Pons (tissue), 1 donor: ENCODE results near the gene GPX5.
"Not testable (repeated sequence)": the region's sequence is repeated elsewhere in the genome, so short reads cannot be mapped to it uniquely, and the experiment has no call there.

ENCODE experiments used
- DNase-seq: peaks from one replicate; pipeline ENCODE4 v3.0.0-alpha.2; 2016; ENCODE audit warnings: low spot score

The GPX5 gene

GRCh38 chr6:28515676-28516075 lies 10.0 kb upstream of the GPX5 start, which contains the start of gene GPX6:
TSS of gene GPX6 (minus strand) at chr6:28515793. CDS start at chr6:28515743, 50 bp downstream.
- DNase-seq: no peak

- DNase-seq: no peak
Measured at GRCh38 chr6:28517964-28518363, 7.7 kb upstream of the GPX5 start.

- no peak for DNase-seq
Measured at GRCh38 chr6:28522594-28523240, 3.0 kb upstream of the GPX5 start.

- no peak for DNase-seq
Measured at GRCh38 chr6:28523241-28523622, 2.4 kb upstream of the GPX5 start.

GRCh38 chr6:28530777-28531176 lies 5.1 kb downstream of the GPX5 start:
- no peak for DNase-seq

DNA sequence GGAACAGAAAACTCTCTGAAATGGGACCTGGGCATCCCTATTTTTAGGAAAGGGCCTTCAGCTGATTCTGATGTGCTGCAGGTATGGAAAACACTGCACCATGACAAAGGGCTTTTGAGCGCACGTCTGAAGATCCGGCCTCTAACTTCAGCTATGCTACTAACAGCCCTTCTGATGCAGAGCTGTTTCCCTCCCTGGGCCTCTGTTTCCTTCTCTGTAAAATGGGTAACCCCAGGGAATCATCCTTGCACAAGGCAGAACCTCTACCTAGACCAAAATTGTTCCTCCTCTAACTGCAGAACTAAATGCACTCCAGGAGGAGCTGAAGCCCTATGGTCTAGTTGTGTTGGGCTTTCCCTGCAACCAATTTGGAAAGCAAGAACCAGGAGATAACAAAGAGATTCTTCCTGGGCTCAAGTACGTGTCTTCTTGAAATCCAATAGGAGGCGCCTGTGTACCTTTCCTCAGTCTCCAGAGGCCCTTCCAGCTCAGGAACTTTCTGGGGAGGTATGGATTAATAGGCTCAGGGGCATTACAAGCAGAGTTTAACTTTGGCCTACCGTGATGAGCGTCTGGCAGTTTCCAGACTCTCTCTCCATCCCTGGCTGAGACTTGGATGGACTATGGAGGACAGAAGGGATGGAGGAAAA lies 5.9 kb downstream of the GPX5 start:
- no peak for DNase-seq

GRCh38 chr6:28534306-28534705 lies 8.6 kb downstream of the GPX5 start:
- no peak for DNase-seq

GRCh38 chr6:28534875-28535274 lies 9.2 kb downstream of the GPX5 start:
- DNase-seq: no peak

GRCh38 chr6:28537065-28537464 lies 11.4 kb downstream of the GPX5 start:
- DNase-seq: no peak

GRCh38 chr6:28537509-28538140 lies 11.9 kb downstream of the GPX5 start:
- peak; percentile 24 for DNase-seq

- no peak for DNase-seq
Measured at GRCh38 chr6:28541996-28542395, 16.3 kb downstream of the GPX5 start.

- DNase-seq: peak; percentile 32
Measured at GRCh38 chr6:28542440-28543296, 17.0 kb downstream of the GPX5 start.

- no peak for DNase-seq
Measured at GRCh38 chr6:28543651-28544610, 18.2 kb downstream of the GPX5 start.

- no peak for DNase-seq
Measured at GRCh38 chr6:28545955-28546354, 20.3 kb downstream of the GPX5 start.

- DNase-seq: not testable (repeated sequence)
Measured at GRCh38 chr6:28547003-28547402, 21.3 kb downstream of the GPX5 start.

DNA sequence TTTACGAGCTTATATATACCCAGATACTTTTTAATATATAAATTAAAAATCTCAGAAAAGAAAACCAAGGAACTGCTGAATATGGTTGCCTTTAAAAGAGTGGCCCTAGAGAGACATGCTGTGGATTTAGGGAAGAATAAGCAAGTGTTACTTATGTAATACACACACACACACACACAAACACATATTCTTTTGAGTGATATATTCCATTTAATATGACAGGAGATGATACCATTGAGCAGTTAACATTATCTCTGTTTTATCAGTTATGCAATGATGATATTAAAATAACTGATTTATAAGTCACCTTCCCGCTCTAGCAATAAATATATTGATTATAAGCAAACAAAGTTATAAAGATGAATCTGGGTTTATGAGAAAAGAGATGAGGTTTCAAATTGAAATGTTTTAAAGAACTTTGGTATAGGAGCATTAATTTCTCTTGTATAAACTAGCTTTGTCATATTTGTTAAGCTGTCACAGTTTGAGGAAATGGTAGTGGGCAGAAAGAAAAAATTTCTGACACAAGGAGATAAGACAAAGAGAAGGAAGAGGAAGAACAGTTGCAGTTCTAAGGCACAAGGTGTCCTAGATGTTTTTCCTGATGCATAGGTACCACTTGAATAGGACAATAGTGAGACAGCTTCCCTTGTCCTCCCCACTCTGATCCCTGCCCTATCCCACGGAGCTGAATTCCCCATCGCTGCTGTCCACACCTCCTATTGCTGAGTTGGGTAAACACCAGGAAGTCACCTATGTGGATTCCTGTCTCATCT lies 26.4 kb downstream of the GPX5 start:
- DNase-seq: no peak

- no peak for DNase-seq
Measured at GRCh38 chr6:28553384-28553985, 27.8 kb downstream of the GPX5 start.

DNA sequence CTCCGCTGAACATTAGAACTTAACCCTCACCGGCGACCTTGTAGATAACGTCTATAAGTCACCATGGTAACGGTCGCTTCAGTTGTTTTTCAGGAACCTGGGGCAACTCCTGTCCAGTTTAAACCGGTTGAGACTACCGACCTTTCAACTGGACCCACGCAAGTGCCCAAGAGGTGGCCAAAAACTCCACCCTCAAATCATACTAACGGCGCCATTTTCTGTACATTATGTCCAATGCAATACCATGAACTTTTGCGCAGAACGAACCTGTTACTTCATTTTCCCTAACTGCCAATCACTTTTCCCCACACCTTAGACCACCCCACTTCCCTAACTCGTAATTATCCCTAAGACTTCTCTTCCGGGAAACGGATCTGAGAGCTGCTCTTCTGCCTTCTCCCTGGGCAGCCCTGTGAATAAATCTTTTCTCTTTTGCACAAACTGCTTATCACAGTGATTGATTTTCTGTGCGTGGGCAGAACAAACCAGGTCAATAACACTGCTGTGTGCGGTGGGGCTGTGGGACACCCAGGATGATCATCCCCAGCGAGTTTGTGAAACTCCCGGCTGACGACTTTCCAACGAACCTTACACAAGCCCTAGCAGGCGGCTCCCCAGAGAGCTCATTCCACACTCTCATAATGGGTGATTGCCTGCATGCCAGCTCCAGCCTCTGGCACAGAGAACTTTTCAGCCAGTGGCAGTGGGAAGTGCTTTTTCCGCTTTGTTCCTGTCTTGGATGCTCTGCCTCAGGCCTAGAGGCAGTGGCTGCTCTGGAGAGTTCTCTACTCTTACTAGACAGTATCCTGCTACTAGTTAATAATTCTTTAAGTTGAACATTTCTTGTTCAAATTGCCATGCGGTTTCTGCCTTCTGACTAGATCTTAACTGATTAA lies 28.6 kb downstream of the GPX5 start:
- DNase-seq: no peak

- no peak for DNase-seq
Measured at GRCh38 chr6:28555136-28555535, 29.5 kb downstream of the GPX5 start.
